ENCODE measurements around the gene NSG1. TPM values are rescaled to one million over a fixed set of nuclear protein-coding genes. Genes with fewer than 3 reads are reported as not detected.

Gene NSG1
- total RNA-seq, 3 donors from 2014 or later, result 1.2 to 7.9 (median 3.3) TPM

DNA sequence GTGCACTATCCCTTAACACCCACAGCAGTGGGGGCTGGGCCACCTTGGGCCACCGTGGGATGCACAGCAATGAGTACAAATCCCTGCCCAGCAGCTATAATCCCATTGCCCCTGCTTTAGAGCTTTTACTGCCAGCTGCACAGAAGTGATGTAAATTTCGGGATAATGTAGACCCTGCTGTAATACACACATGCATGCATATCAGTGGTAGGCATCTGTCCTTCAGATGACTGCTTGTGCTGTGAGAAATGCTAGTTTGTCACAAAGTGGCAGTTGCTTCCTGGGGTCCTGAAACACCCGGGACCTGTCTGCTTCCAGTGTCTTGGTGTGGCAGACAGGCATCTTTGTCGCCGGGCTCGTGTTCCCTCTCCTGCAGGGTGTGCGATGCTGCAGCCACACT is 14.1 kb downstream of the NSG1 start:
- Histone ChIP-seq H3K9me3 (peaks cover 2% of the 10 kb centered on the region), H3K4me3 (no peak overlapping the region), H3K36me3 (ENCODE audit: low read depth) (no peaks in the 10 kb centered on the region), H3K4me1 (ENCODE audit: low read depth) (no peaks in the 10 kb centered on the region)
- DNase-seq (no peak), ATAC-seq (no peak)
- intact Hi-C loops (cut with DNase I, micrococcal nuclease), result no loop called here
- TF ChIP-seq CTCF (IDR thresholded peaks at IDR 0.05), result no peak

GRCh38 chr4:4402966-4403365 is 16.1 kb downstream of the NSG1 start:
- peaks cover 2% of the 10 kb centered on the region for H3K9me3 ChIP-seq
- no peak overlapping the region for H3K4me3 ChIP-seq
- intact Hi-C loops (cut with DNase I, micrococcal nuclease), result no loop called here
- no peak for TF ChIP-seq CTCF (IDR thresholded peaks at IDR 0.05)
- no peak for ATAC-seq
- DNase-seq, result no peak
- H3K4me1 ChIP-seq (ENCODE audit: low read depth), result no peaks in the 10 kb centered on the region
- no peaks in the 10 kb centered on the region for H3K36me3 ChIP-seq (ENCODE audit: low read depth)

- no peak for DNase-seq
- Histone ChIP-seq H3K4me1 (ENCODE audit: low read depth) (no peaks in the 10 kb centered on the region), H3K9me3 (no peaks in the 10 kb centered on the region), H3K36me3 (ENCODE audit: low read depth) (no peaks in the 10 kb centered on the region), H3K4me3 (no peak overlapping the region)
- no peak for ATAC-seq
- intact Hi-C loops (cut with DNase I, micrococcal nuclease), result no loop called here
- TF ChIP-seq CTCF (IDR thresholded peaks at IDR 0.05), result no peak
Measured at GRCh38 chr4:4405358-4405962, 18.6 kb downstream of the NSG1 start.

- Histone ChIP-seq H3K9me3 (no peaks in the 10 kb centered on the region), H3K4me3 (no peak overlapping the region), H3K36me3 (ENCODE audit: low read depth) (no peaks in the 10 kb centered on the region), H3K4me1 (ENCODE audit: low read depth) (no peaks in the 10 kb centered on the region)
- TF ChIP-seq CTCF (IDR thresholded peaks at IDR 0.05), result no peak
- peak in 1 of 3 donors; percentile 27 for DNase-seq
- intact Hi-C loops (cut with DNase I, micrococcal nuclease), result no loop called here
- ATAC-seq, result no peak
Measured at GRCh38 chr4:4406455-4407298, 19.8 kb downstream of the NSG1 start.

- ATAC-seq (peak; percentile 7), DNase-seq (peak in 1 of 3 donors; percentile 29)
- no peak for TF ChIP-seq CTCF (IDR thresholded peaks at IDR 0.05)
- intact Hi-C loops (cut with DNase I, micrococcal nuclease), result no loop called here
- Histone ChIP-seq H3K4me1 (ENCODE audit: low read depth) (no peaks in the 10 kb centered on the region), H3K4me3 (no peak overlapping the region), H3K9me3 (no peaks in the 10 kb centered on the region), H3K36me3 (ENCODE audit: low read depth) (no peaks in the 10 kb centered on the region)
Measured at GRCh38 chr4:4407299-4408131, 20.6 kb downstream of the NSG1 start.

All from mucosa of descending colon (tissue), 3 donors.